GM10266 (cell line): ENCODE results near the gene TPRX1.

Source experiments
- DNase-seq: peaks from one replicate; pipeline ENCODE4 v3.0.0; 2012; ENCODE audit errors: extremely low spot score
- TF ChIP-seq, protein P1 (sequence below): IDR thresholded peaks from 2 replicates; pipeline ENCODE4 v1.5.1; 2012; ENCODE audit warnings: mild to moderate bottlenecking, low read depth; ENCODE audit not compliant: control insufficient read depth, insufficient read depth; ENCODE audit errors: missing control alignments

The TPRX1 gene

DNA sequence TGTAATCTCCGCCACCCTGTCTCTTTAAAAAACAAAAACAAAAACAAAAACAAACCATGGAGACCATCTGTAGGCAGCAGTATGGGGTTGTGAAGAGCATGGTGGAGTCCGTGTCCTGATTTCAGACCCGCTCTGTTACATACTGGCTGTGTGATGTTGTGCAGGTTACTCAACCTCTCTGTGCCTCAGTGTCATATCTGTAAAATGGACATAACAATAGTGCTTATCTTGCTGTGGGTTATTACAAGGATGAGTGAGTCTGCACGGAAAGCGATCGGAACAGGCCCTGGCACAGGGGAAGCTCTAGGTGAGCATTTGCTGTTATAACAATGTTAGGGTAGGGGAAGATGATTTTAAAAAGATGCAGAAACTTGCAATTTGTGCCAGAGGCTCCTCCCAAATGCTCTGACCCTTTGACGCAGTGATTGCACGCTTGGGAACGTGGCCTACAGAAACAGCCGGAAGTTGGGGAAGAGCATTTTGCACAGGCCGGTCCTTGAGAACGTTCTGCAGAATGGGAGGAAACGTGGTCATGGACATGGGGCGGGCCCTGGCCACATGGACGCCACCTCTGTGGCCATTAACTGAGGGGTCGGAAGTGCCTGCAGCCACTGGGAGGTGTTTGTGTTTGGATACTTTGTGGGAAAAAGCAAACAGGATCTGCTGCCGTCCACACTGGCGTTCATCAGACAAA, 41.6 kb downstream of the TPRX1 start:
- DNase-seq, result no peak
- TF ChIP-seq, protein P1, sequence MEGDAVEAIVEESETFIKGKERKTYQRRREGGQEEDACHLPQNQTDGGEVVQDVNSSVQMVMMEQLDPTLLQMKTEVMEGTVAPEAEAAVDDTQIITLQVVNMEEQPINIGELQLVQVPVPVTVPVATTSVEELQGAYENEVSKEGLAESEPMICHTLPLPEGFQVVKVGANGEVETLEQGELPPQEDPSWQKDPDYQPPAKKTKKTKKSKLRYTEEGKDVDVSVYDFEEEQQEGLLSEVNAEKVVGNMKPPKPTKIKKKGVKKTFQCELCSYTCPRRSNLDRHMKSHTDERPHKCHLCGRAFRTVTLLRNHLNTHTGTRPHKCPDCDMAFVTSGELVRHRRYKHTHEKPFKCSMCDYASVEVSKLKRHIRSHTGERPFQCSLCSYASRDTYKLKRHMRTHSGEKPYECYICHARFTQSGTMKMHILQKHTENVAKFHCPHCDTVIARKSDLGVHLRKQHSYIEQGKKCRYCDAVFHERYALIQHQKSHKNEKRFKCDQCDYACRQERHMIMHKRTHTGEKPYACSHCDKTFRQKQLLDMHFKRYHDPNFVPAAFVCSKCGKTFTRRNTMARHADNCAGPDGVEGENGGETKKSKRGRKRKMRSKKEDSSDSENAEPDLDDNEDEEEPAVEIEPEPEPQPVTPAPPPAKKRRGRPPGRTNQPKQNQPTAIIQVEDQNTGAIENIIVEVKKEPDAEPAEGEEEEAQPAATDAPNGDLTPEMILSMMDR, result no peak

DNA sequence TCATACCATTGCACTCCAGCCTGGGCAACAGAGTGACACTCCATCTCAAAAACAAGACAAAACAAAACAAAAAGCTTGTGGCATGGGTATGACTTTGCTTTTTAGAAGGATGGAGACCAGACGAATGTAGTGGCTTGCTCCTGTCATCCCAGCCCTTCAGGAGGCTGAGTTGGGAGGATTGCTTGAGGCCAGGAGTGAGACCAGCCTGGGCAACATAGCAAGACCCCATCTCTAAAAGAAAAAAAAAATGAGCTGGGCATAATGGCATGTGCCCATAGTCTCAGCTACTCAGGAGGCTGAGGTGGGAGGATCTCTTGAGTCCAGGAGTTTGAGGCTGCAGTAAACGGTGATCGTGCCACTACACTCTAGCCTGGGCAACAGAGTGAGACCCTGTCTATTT, 42.2 kb downstream of the TPRX1 start:
- TF ChIP-seq, protein P1, result no peak
- DNase-seq, result no peak

DNA sequence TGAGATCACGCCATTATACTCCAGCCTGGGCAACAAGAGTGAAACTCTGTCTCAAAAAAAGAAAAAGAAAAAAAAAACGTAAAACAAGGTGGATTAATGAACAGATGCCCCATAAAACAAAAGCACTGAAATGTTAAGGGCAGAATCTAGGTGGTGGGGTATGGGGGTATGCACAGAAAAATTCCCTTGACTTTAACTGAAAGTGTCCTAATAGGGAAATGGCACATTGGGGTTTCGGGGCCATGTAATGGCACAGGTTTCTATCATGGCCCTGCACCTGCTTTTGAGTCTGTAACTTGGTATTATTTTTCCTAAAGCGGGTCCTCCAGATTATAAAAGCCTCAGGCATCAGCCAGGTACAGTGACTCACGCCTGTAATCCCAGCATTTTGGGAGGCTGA, 42.8 kb downstream of the TPRX1 start:
- TF ChIP-seq, protein P1, result no peak
- no peak for DNase-seq

DNA sequence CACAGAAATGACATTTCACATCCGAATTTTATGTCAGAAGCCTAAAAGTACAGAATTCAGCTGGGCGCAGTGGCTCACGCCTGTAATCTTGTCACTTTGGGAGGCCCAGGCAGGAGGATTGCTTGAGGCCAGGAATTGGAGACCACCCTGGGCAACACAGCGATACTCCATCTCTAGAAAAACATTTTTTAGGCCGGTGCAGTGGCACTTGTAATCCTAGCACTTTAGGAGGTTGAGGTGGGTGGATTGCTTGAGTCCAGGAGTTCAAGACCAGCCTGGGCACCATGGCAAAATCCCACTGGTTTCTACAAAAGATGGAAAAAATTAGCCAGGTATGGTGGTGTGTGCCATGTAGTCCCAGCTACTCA, 43.7 kb downstream of the TPRX1 start:
- no peak for DNase-seq
- TF ChIP-seq, protein P1, result no peak

DNA sequence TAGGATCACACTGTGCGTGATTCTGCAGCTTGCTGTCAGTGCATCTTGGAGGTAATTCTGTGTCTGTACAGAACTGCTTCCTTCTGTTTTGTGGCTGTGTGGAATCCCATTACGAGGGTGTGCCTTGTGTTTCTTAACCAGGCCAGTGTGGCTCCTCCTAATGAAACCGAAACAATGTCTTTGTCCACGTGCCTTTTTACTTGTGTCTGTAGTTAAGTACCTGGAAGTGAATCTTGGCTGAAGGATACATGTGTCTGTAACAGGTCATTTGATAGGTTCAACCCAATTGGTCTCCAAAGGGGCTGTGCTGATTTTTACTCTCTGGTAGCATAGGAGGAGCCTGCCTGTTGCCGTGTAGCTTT, 45.9 kb downstream of the TPRX1 start:
- DNase-seq, result no peak
- TF ChIP-seq, protein P1, result no peak

DNA sequence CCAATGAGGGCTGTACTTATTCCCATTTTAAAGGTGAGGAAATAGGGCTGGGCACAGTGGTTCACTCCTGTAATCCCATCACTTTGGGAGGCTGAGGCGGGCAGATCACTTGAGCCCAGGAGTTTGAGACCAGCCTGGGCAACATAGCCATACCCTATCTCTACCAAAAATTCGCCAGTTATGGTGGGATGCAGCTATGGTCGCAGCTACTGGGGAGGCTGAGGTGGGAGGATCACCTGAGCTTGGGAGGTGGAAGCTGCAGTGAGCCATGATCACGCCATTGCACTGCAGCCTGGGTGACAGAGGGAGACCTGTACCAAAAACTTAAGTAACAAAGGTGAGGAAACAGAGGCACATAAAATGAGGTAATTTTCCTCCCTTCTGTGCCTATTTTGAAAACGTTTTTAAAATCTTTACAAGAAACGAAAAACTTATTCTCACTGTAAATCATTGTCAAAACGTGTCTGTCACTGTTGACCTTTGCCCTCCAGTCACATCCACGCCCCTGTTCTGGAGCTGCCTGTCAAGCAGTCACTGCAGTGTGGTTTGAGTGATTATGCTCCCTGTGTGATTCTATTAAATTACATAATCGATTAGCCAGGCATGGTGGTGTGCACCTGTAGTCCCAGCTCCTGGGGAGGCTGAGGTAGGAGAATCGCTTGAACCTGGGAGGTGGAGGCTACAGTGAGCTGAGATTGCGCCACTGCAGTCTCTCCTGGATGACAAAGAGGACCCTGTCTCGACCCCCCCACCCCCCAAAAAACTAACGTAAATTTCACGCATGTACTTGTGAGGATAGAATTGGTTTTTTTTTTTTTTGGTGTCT, 46.5 kb downstream of the TPRX1 start:
- no peak for DNase-seq
- TF ChIP-seq, protein P1, result no peak
